SK-N-MC (cell line): ENCODE measurements around the gene LFNG.

Source experiments
- DNase-seq: peaks from one replicate; pipeline ENCODE4 v3.0.0-alpha.2; 2011; ENCODE audit warnings: low read depth, low spot score
- H3K27ac ChIP-seq: fragments of 200-600 bp; sonication (generic); 2 replicates; pipeline ENCODE4 v1.5.1; 2016; ENCODE audit warnings: mixed run types
- H3K36me3 ChIP-seq: fragments of 200-600 bp; sonication (generic); 2 replicates; pipeline ENCODE4 v1.6.1; 2017; ENCODE audit warnings: antibody characterized with exemption, low read length, mixed read lengths; ENCODE audit not compliant: insufficient read depth
- H3K4me3 ChIP-seq: fragments of 200-600 bp; sonication (generic); 2 replicates; pipeline ENCODE4 v1.5.1; 2016
- H3K9ac ChIP-seq: fragments of 200-600 bp; sonication (generic); 2 replicates; pipeline ENCODE4 v1.8.0; 2017; ENCODE audit warnings: mixed run types, mixed read lengths; ENCODE audit not compliant: insufficient read length
- H3K9me3 ChIP-seq: fragments of 200-600 bp; sonication (generic); 2 replicates; pipeline ENCODE4 v1.6.1; 2017; ENCODE audit warnings: low read depth, mild to moderate bottlenecking, antibody characterized with exemption, low read length, moderate library complexity, mixed read lengths
- EZH2 ChIP-seq: fragments of 200-600 bp; sonication (generic); IDR thresholded peaks from one replicate; pipeline ENCODE4 v1.6.1; 2017; ENCODE audit warnings: antibody characterized with exemption
- FOXP2 ChIP-seq: optimal IDR thresholded peaks from 2 replicates; pipeline ENCODE3; 2011; ENCODE audit warnings: mild to moderate bottlenecking, moderate library complexity; ENCODE audit not compliant: insufficient read depth; ENCODE audit errors: extremely low read length, control extremely low read depth
- POLR2AphosphoS5 ChIP-seq: IDR thresholded peaks from 2 replicates; pipeline ENCODE4 v1.6.1; 2012; ENCODE audit warnings: mild to moderate bottlenecking, low read depth, low read length, borderline replicate concordance

Gene LFNG

DNA sequence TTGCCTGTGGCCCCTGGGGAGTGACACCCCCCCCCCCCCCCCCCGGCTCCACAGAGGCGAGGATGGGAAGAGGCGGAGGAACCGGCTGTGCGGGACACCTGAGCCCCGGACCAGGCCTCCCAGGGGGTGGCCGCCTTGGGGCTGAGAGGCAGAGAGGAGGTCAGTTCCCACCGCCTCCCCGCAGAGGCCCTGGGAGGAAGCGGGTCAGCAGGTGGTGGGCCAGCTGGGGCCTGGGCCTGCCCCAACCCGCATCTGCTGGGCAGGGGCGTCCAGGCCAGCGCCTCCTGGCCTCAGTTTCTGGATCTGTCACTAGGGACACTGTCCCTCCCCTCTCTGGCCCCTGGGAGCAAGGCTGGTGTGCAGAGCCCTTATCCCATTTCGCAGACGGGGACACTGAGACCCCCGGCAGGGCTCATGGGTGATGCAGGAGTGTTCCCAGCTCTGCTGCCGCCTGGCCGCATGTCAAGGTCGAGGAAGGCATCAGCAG, 14.6 kb upstream of the LFNG start:
- Histone ChIP-seq H3K9ac (no peak overlapping the region), H3K36me3 (no peaks in the 10 kb centered on the region), H3K4me3 (no peak overlapping the region), H3K27ac (no peak overlapping the region), H3K9me3 (no peaks in the 10 kb centered on the region)
- no peak for DNase-seq
- TF ChIP-seq EZH2: no peak
- TF ChIP-seq POLR2AphosphoS5: no peak
- TF ChIP-seq FOXP2: no peak

DNA sequence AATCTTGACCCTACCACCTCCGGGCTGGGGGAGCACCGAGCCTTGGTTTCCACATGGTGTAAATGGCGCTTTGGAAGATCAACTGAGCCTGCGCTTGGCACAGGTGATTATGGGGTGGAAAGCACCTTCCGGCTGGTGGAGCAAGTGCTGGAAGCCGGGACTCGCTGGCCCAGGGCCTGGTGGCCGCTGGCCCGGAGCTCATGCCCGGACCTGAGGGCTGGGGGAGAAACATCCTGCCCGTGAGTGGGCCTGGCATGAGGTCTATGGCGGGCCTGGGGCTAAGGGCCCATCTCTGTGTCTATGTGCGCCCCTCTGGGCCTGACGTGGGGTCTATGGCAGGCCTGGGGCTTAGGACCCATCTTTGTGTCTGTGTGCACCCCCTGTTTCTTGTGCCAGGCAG, 14.2 kb upstream of the LFNG start:
- TF ChIP-seq FOXP2 (no peak), EZH2 (no peak), POLR2AphosphoS5 (no peak)
- no peak for DNase-seq

DNA sequence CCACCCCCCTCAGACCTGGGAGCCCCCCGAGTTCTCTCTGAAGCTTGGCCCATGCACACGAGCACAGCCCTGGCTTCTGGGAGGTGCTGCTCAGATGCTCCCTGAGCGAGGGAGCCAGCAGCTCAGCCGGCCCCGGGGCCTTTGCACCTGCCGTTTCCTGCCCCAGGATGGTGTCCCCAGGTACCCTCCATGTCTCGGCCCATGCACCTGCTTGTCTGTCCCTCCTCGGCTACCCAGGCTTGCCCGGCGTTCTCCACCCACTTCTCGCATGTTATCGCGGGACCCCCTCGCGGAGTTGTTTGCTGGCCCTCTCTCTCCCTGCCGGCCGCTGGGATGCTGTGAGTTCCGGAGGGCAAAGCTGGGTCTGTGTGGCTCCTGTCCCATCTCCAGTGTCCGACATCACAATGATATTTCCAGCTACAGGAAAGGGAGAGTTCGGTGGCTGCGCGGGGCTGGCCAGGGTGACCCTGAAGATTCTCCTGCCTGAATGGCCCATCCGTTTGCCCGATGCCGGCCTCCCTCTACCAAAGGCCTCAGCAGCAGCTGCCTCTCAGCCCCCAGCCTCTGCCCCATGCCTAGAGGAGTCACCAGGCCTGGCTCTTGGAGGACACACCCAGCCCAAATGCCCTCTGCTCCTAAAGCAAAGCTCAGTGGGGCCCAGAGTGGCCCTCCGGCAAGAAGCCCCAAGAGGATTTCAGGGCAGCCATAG, 12.2 kb upstream of the LFNG start:
- Histone ChIP-seq H3K9me3 (no peaks in the 10 kb centered on the region), H3K36me3 (no peaks in the 10 kb centered on the region), H3K27ac (no peak overlapping the region), H3K9ac (no peak overlapping the region), H3K4me3 (no peak overlapping the region)
- DNase-seq: no peak
- TF ChIP-seq POLR2AphosphoS5 (no peak), EZH2 (no peak), FOXP2 (no peak)

More for the DNA sequence above, 14.2 kb upstream of the LFNG start:
- H3K27ac ChIP-seq: no peak overlapping the region
- no peaks in the 10 kb centered on the region for H3K9me3 ChIP-seq
- no peaks in the 10 kb centered on the region for H3K36me3 ChIP-seq
- no peak overlapping the region for H3K9ac ChIP-seq
- H3K4me3 ChIP-seq: no peak overlapping the region

DNA sequence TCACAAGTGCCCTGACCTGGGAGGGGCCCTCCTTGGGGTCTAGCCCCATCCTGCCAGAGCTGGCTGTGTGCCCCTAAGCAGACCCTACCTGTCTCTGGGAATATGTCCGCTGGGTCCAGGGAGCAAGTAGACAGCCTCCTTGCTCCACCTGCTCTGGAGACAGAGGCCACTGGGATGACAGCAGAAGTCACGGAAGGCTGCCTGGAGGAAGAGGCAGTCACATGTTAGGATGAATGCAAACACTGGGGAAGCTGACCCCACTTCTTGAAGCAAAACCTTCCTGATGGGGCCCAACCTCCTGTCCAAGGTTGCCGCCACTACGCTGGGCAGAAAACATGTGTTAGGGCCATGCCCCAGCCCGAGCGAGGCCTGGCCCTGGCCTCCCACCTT, 11.7 kb upstream of the LFNG start:
- TF ChIP-seq FOXP2: no peak
- Histone ChIP-seq H3K9ac (no peak overlapping the region), H3K27ac (no peak overlapping the region), H3K4me3 (no peak overlapping the region), H3K36me3 (no peaks in the 10 kb centered on the region), H3K9me3 (no peaks in the 10 kb centered on the region)
- no peak for DNase-seq

DNA sequence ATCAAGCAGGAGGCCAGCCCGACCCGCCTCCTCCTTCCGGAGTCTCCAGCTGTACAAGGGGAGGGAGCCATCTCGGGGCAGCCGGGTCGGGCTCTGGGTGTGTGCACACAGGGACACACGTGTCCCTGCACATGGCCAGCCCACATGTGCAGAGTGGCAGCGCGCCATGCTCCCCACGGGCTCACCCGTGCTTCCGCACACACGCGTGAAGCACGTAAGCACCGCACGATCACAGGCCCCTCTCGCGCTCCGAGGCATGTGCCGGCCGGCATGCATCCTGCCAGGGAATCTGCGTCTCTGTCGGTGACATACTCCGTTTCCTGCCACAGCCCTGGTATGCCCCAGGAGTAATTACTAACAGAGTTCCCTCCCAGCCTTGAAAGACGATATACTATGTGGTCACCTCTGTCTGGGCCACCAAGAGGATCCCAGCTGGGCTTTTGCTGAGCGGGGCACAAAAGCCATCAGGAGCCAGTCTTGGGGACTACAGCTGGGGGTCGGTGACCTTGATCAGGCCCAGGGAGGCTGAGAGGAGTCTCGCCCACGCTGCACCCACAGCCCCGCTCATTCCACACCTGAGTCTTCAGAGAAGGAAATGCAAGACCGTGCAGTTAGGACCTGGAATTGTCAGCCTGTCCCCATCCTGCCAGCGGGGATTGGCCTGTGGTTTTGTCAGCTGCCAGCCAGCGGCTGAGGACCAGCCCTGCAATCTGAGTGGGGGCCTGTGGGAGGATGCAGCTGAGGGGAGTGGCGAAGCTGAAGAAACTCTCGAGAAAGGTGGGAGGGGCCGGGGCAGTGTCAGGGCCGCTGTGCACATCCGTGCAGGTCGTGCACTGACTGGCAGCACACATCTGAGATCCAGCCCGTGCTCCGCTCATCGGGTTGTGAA, 11.0 kb upstream of the LFNG start:
- no peak for TF ChIP-seq FOXP2
- no peak for TF ChIP-seq EZH2
- Histone ChIP-seq H3K27ac (no peak overlapping the region), H3K9me3 (no peaks in the 10 kb centered on the region), H3K9ac (no peak overlapping the region), H3K36me3 (no peaks in the 10 kb centered on the region), H3K4me3 (no peak overlapping the region)
- no peak for DNase-seq

DNA sequence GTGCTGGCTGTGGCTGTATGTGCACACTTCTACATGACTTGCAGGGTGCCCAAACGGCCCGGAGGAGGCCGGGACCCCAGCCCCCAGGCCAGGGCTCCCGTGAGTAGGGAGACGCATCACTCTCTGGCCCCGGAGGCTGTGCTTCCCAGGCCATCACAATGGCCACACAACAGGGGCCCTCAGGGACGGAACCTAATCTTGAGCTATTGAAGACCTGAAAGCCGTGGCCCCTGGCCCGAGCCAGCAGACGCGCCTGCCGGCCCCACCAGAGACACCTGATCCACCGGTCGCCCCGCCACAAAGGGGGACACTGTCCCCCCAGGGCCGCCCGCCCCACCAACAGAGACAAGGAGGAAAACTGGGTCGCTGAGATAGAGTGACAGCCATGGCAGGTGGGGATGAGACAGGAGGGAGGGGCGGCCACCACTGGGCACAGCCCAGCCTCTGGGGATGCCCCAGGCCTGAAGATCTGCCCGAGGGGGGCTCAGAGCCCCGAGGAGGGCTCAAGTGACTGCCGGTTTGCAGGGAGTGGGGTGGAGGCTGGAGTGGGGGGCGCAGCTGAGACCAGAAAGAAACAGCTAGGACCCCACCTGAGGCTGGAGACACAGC, 10.2 kb upstream of the LFNG start:
- DNase-seq: no peak
- no peaks in the 10 kb centered on the region for H3K9me3 ChIP-seq
- no peak overlapping the region for H3K27ac ChIP-seq
- TF ChIP-seq POLR2AphosphoS5 (no peak), FOXP2 (no peak)
- H3K9ac ChIP-seq: no peak overlapping the region
- no peak overlapping the region for H3K4me3 ChIP-seq
- no peaks in the 10 kb centered on the region for H3K36me3 ChIP-seq

DNA sequence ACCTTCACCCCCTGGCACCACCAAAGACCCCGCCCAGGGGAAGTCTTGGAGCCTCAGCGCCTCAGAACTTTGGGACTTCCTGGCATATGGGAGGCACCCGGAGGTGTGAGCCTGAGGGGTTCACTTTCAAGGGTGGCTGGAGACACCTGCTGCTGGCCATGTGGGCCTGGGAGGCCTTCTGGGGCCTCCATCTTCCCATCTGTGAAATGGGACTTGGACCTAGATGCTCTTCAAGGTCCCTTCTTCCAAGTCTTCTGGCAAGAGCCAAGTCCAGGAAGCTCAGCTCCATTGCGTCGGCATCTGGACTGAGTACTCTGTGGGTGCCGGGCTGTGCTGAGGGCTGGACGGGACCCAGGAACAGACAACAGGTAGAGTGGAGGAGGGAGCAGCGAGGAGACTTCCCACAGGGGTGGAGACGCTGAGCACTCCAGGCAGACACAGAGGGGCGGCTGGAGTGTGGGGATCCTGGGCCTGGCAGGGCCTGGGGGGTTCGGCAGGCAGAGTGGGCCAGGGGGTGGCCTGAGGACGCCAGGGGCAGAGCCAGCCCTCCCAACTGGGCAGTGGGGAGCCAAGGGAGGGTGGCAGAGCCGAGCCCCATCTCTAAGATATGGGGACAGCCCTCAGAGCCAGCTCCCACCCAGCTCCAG, 9.3 kb upstream of the LFNG start:
- no peak overlapping the region for H3K27ac ChIP-seq

DNA sequence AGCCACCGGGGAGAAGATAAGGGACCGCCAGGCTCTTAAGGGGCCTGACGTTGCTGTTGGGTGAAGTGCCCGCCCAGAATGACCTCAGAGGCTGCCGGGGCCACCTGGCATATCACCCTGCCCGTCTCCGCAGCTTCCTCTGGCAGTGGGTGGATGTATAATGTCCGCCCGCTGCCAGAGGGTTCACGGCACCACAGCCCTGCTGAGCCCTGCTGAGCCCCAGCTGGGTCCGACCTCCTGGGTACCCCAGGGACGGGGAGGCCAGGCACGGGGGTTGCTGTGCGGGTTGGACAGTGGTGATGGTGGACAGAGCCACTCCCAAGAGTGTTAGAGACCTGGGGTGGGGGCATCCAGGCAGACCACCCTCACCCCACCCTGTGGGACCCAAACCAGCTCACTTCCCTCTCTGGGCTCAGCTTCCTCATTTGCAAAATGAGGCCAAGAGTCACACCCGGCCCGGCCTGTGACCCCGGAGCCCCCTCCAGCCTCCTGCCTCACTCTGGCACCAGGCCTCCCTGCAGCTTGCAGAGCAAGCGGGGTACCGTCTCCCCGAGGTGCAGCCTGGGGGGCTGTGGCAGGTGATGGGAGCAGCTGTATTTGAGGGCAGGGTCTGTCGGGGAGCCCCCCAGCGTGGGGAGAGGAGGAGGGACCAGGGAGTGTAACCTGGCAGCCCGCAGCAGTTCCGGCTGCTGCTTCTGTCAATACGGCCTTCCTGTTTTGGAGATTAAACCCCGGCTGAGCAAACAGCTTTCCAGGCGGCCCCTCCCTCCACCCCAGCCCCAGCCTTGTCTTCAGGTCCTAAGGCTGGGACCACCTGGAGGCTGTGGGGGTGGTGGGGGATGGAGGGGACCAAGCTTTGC, 8.4 kb upstream of the LFNG start:
- Histone ChIP-seq H3K9me3 (no peaks in the 10 kb centered on the region), H3K4me3 (no peak overlapping the region), H3K9ac (no peak overlapping the region), H3K36me3 (no peaks in the 10 kb centered on the region), H3K27ac (no peak overlapping the region)
- TF ChIP-seq POLR2AphosphoS5 (no peak), FOXP2 (no peak), EZH2 (no peak)
- no peak for DNase-seq

More for the DNA sequence above, 9.3 kb upstream of the LFNG start:
- DNase-seq: no peak
- no peak for TF ChIP-seq EZH2
- TF ChIP-seq POLR2AphosphoS5: no peak
- no peak for TF ChIP-seq FOXP2
- H3K4me3 ChIP-seq: no peak overlapping the region
- no peak overlapping the region for H3K9ac ChIP-seq
- no peaks in the 10 kb centered on the region for H3K36me3 ChIP-seq
- no peaks in the 10 kb centered on the region for H3K9me3 ChIP-seq
